ACHN (cell line): ENCODE measurements around the gene SFT2D3.
A peak's percentile ranks its signal among the peaks of the same experiment; 100 is the strongest.
"Not testable (repeated sequence)": the region's sequence is repeated elsewhere in the genome, so short reads cannot be mapped to it uniquely, and the experiment has no call there.

Experiments
- DNase-seq: peaks from one replicate; pipeline ENCODE4 v3.0.0-alpha.2; 2015
- in situ Hi-C: cut with HindIII; loops from 2 replicates; pipeline ENCODE4 v1.10.0; 2017; ENCODE audit warnings: low sequenced_read_pairs, low pct_ligation_motif_present, low pct_unique_long_range_greater_than_20kb

The SFT2D3 gene

DNA sequence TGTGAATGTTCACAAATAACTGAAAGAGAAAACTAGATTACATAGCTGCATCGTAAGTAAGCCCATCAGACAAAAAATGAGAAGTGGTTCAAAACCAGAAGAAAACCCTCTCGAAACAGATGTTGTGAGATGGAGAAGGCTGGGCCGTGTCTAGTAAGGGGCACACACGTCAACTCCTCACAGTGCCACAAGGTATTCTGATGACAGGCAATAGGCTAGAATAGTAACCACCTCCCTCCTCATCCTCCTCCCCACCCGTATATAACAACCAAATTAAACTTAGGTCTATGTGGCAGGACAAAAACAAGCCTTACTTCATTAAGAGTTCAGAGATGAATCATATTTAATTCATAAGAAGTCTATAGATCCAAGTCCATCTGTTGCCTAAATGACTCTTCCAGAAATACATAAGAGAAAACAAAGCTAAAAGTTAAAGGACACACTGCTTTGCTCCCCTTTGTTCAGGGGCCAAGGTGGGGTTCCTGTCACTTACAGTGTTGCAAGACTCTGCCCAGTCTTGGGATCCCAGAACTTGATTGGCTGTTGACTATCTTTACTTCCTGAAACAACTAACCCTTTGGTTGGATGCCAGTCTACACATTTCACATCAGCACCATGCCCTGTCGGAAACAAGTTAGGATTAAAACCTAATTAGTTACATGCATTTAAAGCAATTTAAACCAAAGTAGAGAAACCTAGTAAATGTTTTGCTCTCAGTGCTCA lies 25.0 kb downstream of the SFT2D3 start:
- no peak for DNase-seq
- in situ Hi-C loops, result no loop called here

DNA sequence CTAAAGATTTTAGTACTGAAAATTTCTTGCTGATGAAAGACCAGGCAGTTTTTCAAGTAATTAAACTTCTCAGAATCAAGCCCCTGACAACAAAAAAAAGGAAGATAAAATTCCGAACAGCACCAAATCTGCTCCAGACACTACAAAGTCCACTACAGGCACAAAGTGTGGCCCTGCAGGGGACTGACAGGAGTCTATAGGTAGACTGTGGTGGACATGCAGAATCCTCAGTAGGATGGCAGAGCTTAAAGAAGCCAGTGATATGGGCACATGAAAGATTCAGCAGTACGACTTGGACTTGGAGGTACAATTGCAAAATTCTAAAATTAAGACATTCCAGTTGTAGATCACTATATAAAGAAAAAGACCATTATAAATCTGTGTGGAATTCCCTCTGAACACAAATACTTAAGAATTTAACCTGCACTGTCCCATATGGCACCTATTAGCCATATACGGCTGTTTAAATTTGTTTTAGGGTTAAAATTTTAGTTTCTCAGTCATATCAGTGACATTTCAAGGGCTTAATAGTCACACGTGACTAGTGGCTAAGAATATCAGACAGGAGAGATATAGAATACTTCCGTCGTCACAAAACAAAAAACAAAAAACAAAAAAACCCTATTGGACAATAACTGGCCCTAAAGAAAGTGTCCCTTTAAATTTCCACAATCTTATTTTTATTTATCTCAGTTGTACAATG lies 32.0 kb downstream of the SFT2D3 start:
- in situ Hi-C loops, result no loop called here

DNA sequence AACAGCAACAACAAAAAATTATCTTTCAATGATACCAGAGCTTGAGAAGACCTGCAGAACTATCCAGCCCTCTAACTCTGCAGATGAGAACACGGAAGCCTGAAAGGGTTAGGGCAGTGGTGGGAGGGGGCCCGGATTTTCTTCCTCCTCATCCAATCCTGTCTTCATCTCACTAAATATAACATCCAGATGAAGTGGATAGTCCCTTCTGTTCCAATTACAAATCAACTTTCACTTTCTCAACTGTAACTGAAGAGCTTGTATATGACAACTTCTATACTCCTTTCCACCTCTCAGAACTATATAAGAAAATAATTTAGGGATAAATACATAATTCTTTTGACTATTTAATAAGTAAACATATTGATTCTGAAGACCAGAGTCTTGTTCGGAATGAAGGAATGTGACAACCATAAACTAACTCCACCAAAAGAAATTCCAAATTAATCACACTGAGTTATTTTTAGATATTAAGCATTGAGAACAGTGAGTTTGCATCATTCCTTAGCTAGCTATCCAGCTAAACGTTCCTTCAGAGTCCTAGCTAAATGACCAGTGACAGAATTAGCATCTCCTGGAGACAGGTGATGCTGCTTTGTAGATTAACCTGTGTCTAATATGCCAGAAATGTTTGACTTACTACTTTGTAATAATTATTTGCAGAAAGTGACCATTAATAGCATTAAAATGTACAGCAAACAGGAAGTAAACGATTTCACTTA lies 32.7 kb downstream of the SFT2D3 start:
- in situ Hi-C loops, result no loop called here
- peak; percentile 39 for DNase-seq

More for the DNA sequence above, 32.0 kb downstream of the SFT2D3 start:
- DNase-seq, result no peak

DNA sequence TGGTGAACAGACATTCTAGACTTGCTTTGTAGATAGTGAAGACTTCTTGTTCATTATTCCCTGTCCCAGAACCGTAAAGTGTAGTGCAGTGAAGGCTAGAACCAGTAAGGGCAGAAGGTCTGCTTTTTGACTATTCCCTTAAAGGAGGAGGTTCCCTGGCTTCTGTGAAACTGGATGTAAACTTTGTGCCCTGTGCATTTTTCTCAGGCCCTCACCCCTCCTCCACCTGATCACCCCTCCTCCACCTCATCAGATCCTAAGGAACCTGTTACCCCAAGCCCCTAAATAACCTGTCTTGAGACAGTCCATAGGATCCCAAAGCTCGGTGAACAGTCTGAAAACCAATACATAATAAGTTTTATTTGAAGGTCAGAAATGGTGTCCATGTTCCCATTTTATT lies 33.7 kb downstream of the SFT2D3 start:
- DNase-seq, result peak; percentile 33
- in situ Hi-C loops, result no loop called here

DNA sequence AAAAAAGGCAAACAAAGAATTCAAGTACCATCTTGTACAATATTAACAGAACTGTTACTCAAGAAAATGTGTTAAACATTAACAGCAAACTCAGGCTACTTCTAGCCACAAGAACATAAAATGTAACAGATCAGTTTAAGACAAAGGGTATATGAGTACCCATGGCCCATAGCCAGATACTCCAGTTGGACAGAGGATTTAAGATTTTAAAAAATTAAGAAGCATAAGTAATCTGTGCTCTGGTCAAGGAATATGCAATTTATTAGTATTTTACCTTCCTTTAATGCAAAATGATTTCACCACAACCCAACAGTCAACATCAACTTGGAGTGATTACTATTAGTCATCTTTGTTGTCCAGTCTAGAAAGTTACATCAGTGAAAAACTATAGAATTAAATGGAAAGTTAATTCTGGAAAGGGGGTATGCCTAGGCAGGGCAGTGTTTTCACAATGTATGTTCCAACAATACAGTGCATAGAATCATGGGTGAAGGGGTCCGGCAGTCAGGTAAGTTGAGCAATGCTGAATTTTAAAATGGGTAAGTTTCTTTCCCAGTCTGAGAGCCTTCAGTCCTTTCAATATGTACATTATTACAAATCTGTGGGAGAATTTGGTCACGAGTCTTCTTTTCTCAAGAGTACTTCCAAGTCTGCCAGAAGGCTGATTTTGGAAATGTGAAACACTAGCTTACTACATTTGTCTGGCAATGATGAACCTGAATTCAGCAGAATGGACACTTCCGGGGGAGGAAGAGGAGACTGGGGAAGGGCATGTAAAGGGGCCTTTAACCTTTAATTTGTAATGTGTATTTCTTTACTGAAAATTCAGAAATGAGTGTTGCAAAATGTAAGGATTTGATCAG lies 34.5 kb downstream of the SFT2D3 start:
- DNase-seq, result peak; percentile 94
- in situ Hi-C loops, result no loop called here

DNA sequence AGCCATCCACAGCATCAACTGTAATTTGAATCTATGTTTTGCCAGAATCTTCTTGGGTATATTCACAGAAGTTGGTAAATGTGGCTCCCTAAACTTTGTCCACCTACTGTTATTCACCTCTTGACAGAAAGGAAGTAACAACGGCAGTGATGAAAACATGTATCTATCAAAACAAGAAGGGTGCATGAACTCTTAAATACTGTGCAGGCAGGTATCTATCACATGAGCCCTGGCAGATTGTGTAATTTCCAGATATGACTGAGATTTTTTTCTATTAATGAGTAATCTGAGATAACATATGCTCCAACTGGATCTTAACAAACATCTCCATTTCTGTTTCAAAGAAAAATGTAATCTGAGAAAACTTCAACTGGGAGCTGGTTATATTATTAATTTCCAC lies 36.6 kb downstream of the SFT2D3 start:
- in situ Hi-C loops, result no loop called here
- no peak for DNase-seq

DNA sequence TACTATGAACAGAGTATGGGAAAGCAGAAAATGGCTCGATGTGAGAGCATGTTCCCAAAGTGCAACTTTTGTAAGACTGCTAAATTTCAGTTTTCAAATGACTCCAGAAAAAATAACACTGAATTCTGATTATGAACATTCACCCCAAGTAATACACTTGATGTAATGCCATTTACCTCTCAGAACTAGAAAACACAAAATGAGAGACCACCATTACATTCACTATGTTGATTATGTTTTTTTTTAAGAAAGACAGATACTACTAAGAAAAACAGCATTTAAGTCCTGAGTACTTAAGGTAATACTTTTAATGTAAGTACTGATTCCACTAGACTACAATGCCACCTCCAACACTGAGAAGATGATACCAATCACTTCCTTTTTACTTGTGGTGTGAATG lies 38.5 kb downstream of the SFT2D3 start:
- in situ Hi-C loops, result no loop called here
- no peak for DNase-seq

DNA sequence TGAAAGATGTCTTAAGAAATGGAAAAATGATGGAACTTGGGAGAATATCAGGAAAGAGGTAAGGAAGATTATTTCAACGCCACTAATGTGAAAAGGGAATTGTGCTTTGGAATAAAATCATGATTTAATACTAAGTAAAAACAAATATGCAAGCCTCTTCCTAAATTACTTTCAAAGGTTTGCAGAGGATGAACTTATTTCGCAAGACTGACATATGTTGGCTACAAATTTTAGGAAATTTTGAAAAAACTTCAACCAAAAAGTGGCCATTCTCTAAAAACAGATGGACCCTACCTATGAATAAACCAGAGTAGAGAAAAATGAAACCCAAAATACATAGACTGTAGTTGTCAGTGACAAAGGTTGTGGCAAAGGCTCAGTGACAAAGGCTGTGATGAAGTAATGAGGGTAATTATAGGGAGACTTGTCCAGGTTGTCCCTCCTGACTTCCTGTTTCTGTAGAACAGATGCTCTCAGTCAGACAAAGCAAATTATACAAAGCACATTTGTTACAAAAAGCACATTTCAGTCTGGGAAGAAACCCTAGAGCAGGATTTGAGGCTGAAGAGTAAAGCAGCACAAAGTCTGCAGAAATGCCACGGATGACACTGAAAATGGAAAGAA lies 39.5 kb downstream of the SFT2D3 start:
- in situ Hi-C loops, result no loop called here
- DNase-seq, result no peak

DNA sequence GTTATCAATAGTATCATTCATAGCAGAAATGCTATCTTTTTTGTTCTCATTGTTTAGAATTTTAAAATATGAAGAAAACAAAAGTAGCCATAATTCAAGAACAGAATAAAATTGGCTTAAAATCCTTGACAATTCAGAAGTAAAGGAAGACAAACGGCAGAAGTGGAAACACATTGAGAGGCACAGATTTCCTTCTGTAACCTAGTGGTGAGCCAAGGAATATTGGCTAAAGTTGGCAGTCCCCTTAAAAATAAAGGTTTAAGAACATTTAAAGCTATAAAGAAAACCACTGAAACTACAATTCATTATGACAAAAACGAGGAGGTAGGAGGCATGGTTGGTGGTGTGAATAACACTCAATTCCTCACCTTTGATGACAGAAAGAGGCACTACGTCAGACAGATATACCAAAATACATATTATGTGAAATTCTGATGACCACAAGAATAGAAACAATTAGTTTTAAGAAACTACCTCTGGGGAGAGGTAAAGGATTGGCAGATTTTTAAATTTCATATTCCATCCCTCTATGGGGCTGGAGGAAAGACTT lies 42.3 kb downstream of the SFT2D3 start:
- no peak for DNase-seq
- in situ Hi-C loops, result no loop called here

DNA sequence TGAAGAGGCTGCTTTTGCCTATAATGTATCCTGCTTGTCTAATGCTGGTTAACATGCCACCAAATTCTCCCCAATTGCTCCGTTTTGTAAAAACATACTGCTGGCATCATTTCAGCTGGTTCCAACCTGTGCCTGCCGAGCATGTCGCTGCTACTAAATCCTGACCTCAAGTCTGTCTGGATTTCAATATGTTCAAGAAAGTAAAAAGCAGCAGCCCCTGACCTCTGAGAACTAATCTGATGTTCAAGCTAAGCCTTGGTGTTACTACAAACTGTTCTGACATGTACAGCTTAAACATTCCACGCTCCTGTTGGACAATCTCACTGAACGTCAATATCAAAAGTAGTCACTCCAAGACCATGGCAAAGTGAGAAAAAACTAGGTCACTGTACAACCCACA lies 46.3 kb downstream of the SFT2D3 start:
- DNase-seq, result no peak
- in situ Hi-C loops, result no loop called here

DNA sequence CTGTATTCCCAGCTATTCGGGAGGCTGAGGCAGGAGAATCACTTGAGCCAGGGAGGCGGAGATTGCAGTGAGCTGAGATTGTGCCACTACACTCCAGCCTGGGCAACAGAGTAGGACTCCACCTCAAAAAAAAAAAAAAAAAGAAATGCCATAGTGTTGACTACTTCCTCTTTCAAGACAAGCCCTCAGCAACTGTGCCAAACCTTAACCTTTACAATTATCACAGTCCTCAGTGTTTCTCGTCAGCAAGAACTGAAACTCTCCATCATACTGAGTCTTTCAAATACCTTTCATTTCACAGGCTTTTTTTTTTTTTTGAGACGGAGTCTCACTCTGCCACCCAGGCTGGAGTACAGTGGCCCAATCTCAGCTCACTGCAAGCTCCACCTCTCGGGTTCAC lies 48.2 kb downstream of the SFT2D3 start:
- DNase-seq, in situ Hi-C loops: not testable (repeated sequence)

DNA sequence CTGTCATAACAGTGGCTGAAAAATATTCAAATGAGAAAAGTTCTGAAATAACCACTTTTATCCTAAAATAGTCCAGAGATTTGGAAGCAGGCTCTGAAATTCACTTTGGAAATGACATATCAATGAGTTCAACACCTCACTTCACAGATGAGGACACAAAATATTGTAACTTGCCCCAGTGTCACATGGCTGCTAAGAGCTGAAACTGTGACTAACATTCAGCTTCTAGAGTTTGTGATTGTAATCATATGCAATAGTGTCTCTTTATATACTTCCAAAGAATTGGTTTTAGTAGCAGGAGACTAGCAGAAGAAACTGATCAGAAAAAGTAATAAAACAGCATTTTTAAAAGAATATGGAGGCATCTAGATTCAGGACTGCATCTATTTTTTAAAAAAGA lies 52.1 kb downstream of the SFT2D3 start:
- DNase-seq, result no peak
- in situ Hi-C loops, result no loop called here

DNA sequence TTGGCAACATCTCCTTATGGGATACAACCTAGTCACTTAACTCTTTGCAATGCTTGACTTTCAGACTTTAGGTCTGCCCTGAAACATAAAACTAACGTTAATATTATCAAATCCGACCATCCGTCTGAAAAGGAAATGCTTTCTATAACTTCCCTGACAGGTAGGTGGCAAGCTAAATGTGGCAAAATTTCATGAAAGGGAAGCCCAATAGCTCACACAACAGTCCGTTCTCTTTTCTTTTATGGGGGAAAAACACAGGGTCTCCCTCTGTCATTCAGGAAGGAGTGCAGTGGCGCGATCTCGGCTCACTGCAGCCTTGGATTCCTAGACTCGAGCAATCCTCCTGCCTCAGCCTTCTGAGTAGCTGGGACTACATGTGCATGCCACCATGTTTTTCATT lies 52.9 kb downstream of the SFT2D3 start:
- in situ Hi-C loops, result no loop called here
- DNase-seq, result no peak
